Measurements from ENCODE around the gene MTFMT.
"Not testable (repeated sequence)": the region's sequence is repeated elsewhere in the genome, so short reads cannot be mapped to it uniquely, and the experiment has no call there.

GRCh38 chr15:65075607-65076395 lies 46.4 kb upstream of the MTFMT start:
- TF ChIP-seq YY1 (IDR thresholded peaks at IDR 0.05; ENCODE audit: insufficient read depth, insufficient read length); SUZ12 (IDR thresholded peaks at IDR 0.05; ENCODE audit: extremely low read depth, insufficient read depth, insufficient read length); ZNF274 (IDR thresholded peaks at IDR 0.05; ENCODE audit: low read depth, low read length): not testable (repeated sequence)

All from NT2/D1 (cell line).